Measurements from ENCODE around the gene FYN.

FYN gene

GRCh38 chr6:111870742-111871064 is 2.5 kb downstream of the FYN start:
- Histone ChIP-seq H2AFZ (ENCODE audit: low read depth, low read length, severe bottlenecking) (no peak overlapping the region), H4K20me1 (ENCODE audit: low read depth, low read length) (no peaks in the 10 kb centered on the region), H3K79me2 (ENCODE audit: insufficient read depth, low read length) (no peaks in the 10 kb centered on the region), H3K27ac (ENCODE audit: low read depth, low read length) (no peak overlapping the region), H3F3A (ENCODE audit: insufficient read depth) (0 out of 2 replicates have a peak, but pooled peaks cover 5% of the 10 kb centered on the region), H3K27me3 (ENCODE audit: low read length) (no peaks in the 10 kb centered on the region), H3K9me2 (replicated peaks; ENCODE audit: insufficient read depth, low read length) (no peaks in the 10 kb centered on the region), H3K9me3 (ENCODE audit: insufficient read depth, low read length) (no peaks in the 10 kb centered on the region), H3K4me3 (ENCODE audit: insufficient read depth, low read length, poor library complexity, severe bottlenecking) (no peak overlapping the region), H3K9ac (ENCODE audit: low read length) (no peak overlapping the region), H3K36me3 (ENCODE audit: low read length) (no peaks in the 10 kb centered on the region), H3K4me2 (ENCODE audit: low read depth, low read length, poor library complexity, severe bottlenecking) (no peak overlapping the region)
- TF ChIP-seq EZH2phosphoT487 (conservative IDR thresholded peaks at IDR 0.05; ENCODE audit: low read length) = no peak
- no peak for TF ChIP-seq CTCF (IDR thresholded peaks at IDR 0.05; ENCODE audit: insufficient read depth, low read length, poor library complexity, severe bottlenecking)

GRCh38 chr6:111870051-111870741 is 3.1 kb downstream of the FYN start:
- Histone ChIP-seq H2AFZ (ENCODE audit: low read depth, low read length, severe bottlenecking) (no peak overlapping the region), H3K27ac (ENCODE audit: low read depth, low read length) (no peak overlapping the region), H3K36me3 (ENCODE audit: low read length) (no peaks in the 10 kb centered on the region), H3K4me3 (ENCODE audit: insufficient read depth, low read length, poor library complexity, severe bottlenecking) (no peak overlapping the region), H3K79me2 (ENCODE audit: insufficient read depth, low read length) (no peaks in the 10 kb centered on the region), H3F3A (ENCODE audit: insufficient read depth) (0 out of 2 replicates have a peak, but pooled peaks cover 5% of the 10 kb centered on the region), H3K9me2 (replicated peaks; ENCODE audit: insufficient read depth, low read length) (no peaks in the 10 kb centered on the region), H3K27me3 (ENCODE audit: low read length) (no peaks in the 10 kb centered on the region), H3K4me2 (ENCODE audit: low read depth, low read length, poor library complexity, severe bottlenecking) (no peak overlapping the region), H3K9ac (ENCODE audit: low read length) (no peak overlapping the region), H3K9me3 (ENCODE audit: insufficient read depth, low read length) (no peaks in the 10 kb centered on the region), H4K20me1 (ENCODE audit: low read depth, low read length) (no peaks in the 10 kb centered on the region)
- TF ChIP-seq CTCF (IDR thresholded peaks at IDR 0.05; ENCODE audit: insufficient read depth, low read length, poor library complexity, severe bottlenecking) (no peak), EZH2phosphoT487 (conservative IDR thresholded peaks at IDR 0.05; ENCODE audit: low read length) (no peak)

DNA sequence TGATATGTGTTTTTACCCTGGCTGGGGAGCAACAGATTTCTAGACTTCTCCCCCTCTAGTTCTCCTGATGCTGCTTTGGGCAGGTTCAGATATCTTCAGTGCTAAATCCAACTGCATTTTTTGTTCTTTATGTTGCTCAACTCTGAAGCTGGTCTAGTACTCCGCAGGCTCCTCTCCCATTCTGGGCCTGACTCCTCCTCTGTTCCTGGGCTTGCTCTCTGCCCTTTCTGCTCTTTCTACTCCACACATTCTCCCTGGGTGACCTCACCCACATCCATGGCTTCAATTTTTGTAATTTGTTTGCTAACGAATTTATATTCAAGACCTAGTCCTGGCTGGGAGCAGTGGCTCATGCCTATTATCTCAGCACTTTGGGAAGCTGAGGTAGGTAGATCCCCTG is 6.4 kb downstream of the FYN start:
- TF ChIP-seq CTCF (IDR thresholded peaks at IDR 0.05; ENCODE audit: insufficient read depth, low read length, poor library complexity, severe bottlenecking) (no peak), EZH2phosphoT487 (conservative IDR thresholded peaks at IDR 0.05; ENCODE audit: low read length) (no peak)
- Histone ChIP-seq H3K9me2 (replicated peaks; ENCODE audit: insufficient read depth, low read length) (no peaks in the 10 kb centered on the region), H3K4me3 (ENCODE audit: insufficient read depth, low read length, poor library complexity, severe bottlenecking) (no peak overlapping the region), H3K4me2 (ENCODE audit: low read depth, low read length, poor library complexity, severe bottlenecking) (no peak overlapping the region), H3K9me3 (ENCODE audit: insufficient read depth, low read length) (no peaks in the 10 kb centered on the region), H3K27me3 (ENCODE audit: low read length) (no peaks in the 10 kb centered on the region), H3K27ac (ENCODE audit: low read depth, low read length) (no peak overlapping the region), H4K20me1 (ENCODE audit: low read depth, low read length) (no peaks in the 10 kb centered on the region), H2AFZ (ENCODE audit: low read depth, low read length, severe bottlenecking) (no peak overlapping the region), H3F3A (ENCODE audit: insufficient read depth) (0 out of 2 replicates have a peak, but pooled peaks cover 5% of the 10 kb centered on the region), H3K79me2 (ENCODE audit: insufficient read depth, low read length) (no peaks in the 10 kb centered on the region), H3K36me3 (ENCODE audit: low read length) (no peaks in the 10 kb centered on the region), H3K9ac (ENCODE audit: low read length) (no peak overlapping the region)

All from SU-DHL-6 (cell line).